SK-N-MC (cell line): Measurements from ENCODE around the gene ZBTB7A.

ENCODE experiments used
- EZH2 ChIP-seq: fragments of 200-600 bp; sonication (generic); IDR thresholded peaks from one replicate; pipeline ENCODE4 v1.6.1; 2017; ENCODE audit warnings: antibody characterized with exemption
- POLR2AphosphoS5 ChIP-seq: IDR thresholded peaks from 2 replicates; pipeline ENCODE4 v1.6.1; 2012; ENCODE audit warnings: mild to moderate bottlenecking, low read depth, low read length, borderline replicate concordance

DNA sequence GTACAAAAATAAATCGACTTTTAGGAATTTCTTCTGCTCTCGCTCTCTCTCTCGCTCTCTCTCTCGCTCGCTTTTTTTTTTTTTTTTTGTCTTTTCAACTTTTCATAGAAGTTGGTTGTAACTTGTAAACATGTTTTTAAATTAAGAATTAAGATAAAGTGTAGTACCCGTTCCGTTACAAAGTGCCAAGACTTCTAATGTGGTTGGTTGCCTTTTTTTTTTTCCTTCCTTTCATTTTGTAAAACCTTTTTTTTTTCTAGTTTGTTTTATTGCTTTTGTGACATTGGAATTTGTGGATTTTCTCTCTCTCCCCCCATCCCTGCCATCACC lies 20.4 kb downstream of the ZBTB7A start:
- no peak for TF ChIP-seq EZH2
- no peak for TF ChIP-seq POLR2AphosphoS5
